Parathyroid adenoma (tissue), 2 donors: ENCODE data around the gene GANC.
"Not testable (repeated sequence)": the region's sequence is repeated elsewhere in the genome, so short reads cannot be mapped to it uniquely, and the experiment has no call there.

Experiments used
- H2AFZ ChIP-seq: fragments of 300-600 bp; sonication (generic); one replicate; pipeline ENCODE4 v1.7.0; 2017; ENCODE audit warnings: antibody characterized with exemption, mild to moderate bottlenecking
- H3K27ac ChIP-seq: fragments of 300-600 bp; sonication (generic); one replicate; pipeline ENCODE4 v1.7.0; 2017
- H3K27me3 ChIP-seq: fragments of 300-600 bp; sonication (generic); one replicate; pipeline ENCODE4 v1.7.0; 2017; ENCODE audit warnings: low read length; ENCODE audit not compliant: control insufficient read depth, insufficient read depth
- H3K36me3 ChIP-seq: fragments of 300-600 bp; sonication (generic); one replicate; pipeline ENCODE4 v1.7.0; 2017; ENCODE audit warnings: low read length; ENCODE audit not compliant: control insufficient read depth, insufficient read depth
- H3K4me1 ChIP-seq: fragments of 300-600 bp; sonication (generic); one replicate; pipeline ENCODE4 v1.7.0; 2017; ENCODE audit warnings: control low read depth
- H3K4me2 ChIP-seq: fragments of 300-600 bp; sonication (generic); one replicate; pipeline ENCODE4 v1.7.0; 2017; ENCODE audit warnings: low read length
- H3K4me3 ChIP-seq: fragments of 300-600 bp; sonication (generic); one replicate; pipeline ENCODE4 v1.7.0; 2017; ENCODE audit warnings: low read depth, low read length
- H3K79me2 ChIP-seq: fragments of 300-600 bp; sonication (generic); one replicate; pipeline ENCODE4 v1.7.0; 2017; ENCODE audit warnings: control low read depth
- H3K9ac ChIP-seq: fragments of 300-600 bp; sonication (generic); one replicate; pipeline ENCODE4 v1.7.0; 2017; ENCODE audit warnings: mild to moderate bottlenecking
- H3K9me3 ChIP-seq: fragments of 300-600 bp; sonication (generic); one replicate; pipeline ENCODE4 v1.7.0; 2017; ENCODE audit warnings: low read length; ENCODE audit not compliant: control insufficient read depth
- CTCF ChIP-seq: fragments of 300-600 bp; sonication (generic); IDR thresholded peaks from one replicate; pipeline ENCODE4 v1.7.0; 2017; ENCODE audit warnings: antibody characterized with exemption, mild to moderate bottlenecking
- donor health status: primary hyperparathyroidism.

GANC gene

GRCh38 chr15:42329161-42329560 is 56.2 kb downstream of the GANC start:
- no peaks in the 10 kb centered on the region for H3K9me3 ChIP-seq
- H3K4me3 ChIP-seq: no peak overlapping the region
- no peak for TF ChIP-seq CTCF
- H3K9ac ChIP-seq: no peak overlapping the region
- no peaks in the 10 kb centered on the region for H3K27me3 ChIP-seq
- H3K79me2 ChIP-seq: no peaks in the 10 kb centered on the region
- H3K4me1 ChIP-seq: no peaks in the 10 kb centered on the region
- no peak overlapping the region for H3K27ac ChIP-seq
- H3K36me3 ChIP-seq: no peaks in the 10 kb centered on the region
- H2AFZ ChIP-seq: no peak overlapping the region
- no peak overlapping the region for H3K4me2 ChIP-seq

DNA sequence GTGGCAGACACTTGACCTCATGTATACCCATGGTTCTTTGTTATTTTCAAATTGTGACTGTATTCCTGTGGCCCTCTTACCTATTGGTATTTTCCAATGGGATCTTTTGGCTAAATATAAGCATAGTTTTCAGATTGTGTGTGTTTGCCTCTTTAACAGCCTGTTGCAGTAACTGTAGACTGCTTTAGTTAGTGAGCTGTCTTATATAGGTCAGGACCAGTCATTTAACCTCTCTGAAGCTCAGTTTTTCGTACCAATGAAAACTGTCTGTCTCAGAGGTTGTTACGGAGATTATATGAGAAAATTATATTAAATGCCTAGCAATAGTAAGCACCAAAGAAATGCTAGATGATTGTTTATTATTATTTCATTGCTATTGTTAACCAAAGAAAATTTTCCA is 57.0 kb downstream of the GANC start:
- Histone ChIP-seq H3K4me3 (no peak overlapping the region), H3K4me2 (no peak overlapping the region), H3K36me3 (no peaks in the 10 kb centered on the region), H3K4me1 (no peaks in the 10 kb centered on the region), H3K9ac (no peak overlapping the region), H3K79me2 (no peaks in the 10 kb centered on the region), H3K9me3 (no peaks in the 10 kb centered on the region), H3K27me3 (no peaks in the 10 kb centered on the region), H2AFZ (no peak overlapping the region), H3K27ac (no peak overlapping the region)
- no peak for TF ChIP-seq CTCF

- H3K27ac ChIP-seq: no peak overlapping the region
- no peaks in the 10 kb centered on the region for H3K36me3 ChIP-seq
Measured at GRCh38 chr15:42331235-42331634, 58.2 kb downstream of the GANC start.

GRCh38 chr15:42332331-42332730 is 59.3 kb downstream of the GANC start:
- Histone ChIP-seq H3K27ac (no peak overlapping the region), H3K36me3 (no peaks in the 10 kb centered on the region), H3K4me1 (no peaks in the 10 kb centered on the region), H3K27me3 (no peaks in the 10 kb centered on the region), H3K9ac (no peak overlapping the region), H3K9me3 (no peaks in the 10 kb centered on the region), H3K4me3 (no peak overlapping the region), H3K4me2 (no peak overlapping the region), H2AFZ (no peak overlapping the region), H3K79me2 (no peaks in the 10 kb centered on the region)
- TF ChIP-seq CTCF: no peak

More at GRCh38 chr15:42331235-42331634, 58.2 kb downstream of the GANC start:
- no peak overlapping the region for H2AFZ ChIP-seq
- no peaks in the 10 kb centered on the region for H3K79me2 ChIP-seq
- H3K4me2 ChIP-seq: no peak overlapping the region
- H3K4me3 ChIP-seq: no peak overlapping the region
- no peak for TF ChIP-seq CTCF
- no peaks in the 10 kb centered on the region for H3K4me1 ChIP-seq
- no peak overlapping the region for H3K9ac ChIP-seq
- no peaks in the 10 kb centered on the region for H3K27me3 ChIP-seq
- H3K9me3 ChIP-seq: no peaks in the 10 kb centered on the region

DNA sequence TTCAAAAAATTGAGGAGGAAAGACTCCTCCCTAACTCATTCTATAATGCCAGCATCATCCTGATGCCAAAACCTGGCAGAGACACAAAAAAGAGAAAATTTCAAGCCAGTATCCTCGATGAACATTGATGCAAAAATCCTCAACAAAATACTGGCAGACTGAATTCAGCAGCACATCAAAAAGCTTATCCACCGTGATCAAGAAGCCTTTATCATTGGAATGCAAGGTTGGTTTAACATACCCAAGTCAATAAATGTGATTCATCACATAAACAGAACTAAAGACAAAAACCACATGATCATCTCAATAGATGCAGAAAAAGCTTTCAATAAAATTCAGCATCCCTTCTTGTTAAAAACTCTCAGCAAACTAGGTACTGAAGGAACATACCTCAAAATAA is 62.1 kb downstream of the GANC start:
- Histone ChIP-seq H3K27ac (no peak overlapping the region), H3K36me3 (no peaks in the 10 kb centered on the region), H3K4me1 (no peaks in the 10 kb centered on the region), H2AFZ (no peak overlapping the region), H3K4me3 (no peak overlapping the region), H3K4me2 (no peak overlapping the region), H3K27me3 (no peaks in the 10 kb centered on the region), H3K9ac (no peak overlapping the region), H3K79me2 (no peaks in the 10 kb centered on the region), H3K9me3 (no peaks in the 10 kb centered on the region)
- TF ChIP-seq CTCF: no peak

- H3K4me1 ChIP-seq, H3K27ac ChIP-seq, H3K9ac ChIP-seq, H3K9me3 ChIP-seq, H3K27me3 ChIP-seq, H3K79me2 ChIP-seq, H3K36me3 ChIP-seq, H2AFZ ChIP-seq, H3K4me3 ChIP-seq, H3K4me2 ChIP-seq: not testable (repeated sequence)
Measured at GRCh38 chr15:42336650-42337049, 63.6 kb downstream of the GANC start.

DNA sequence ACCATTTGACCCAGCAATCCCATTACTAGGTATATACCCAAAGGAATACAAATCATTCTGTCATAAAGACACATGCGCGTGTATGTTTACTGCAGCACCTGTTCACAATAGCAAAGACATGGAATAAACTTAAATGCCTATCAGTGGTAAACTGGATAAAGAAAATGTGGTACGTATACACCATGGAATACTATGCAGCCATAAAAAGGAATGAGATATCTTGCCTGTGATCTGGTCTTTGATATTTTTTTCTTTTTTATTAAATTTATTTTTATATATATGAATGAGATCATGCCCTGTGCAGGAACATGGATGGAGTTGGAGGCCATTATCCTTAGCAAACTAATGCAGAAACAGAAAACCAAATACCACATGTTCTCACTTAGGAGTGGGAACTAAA is 64.1 kb downstream of the GANC start:
- not testable (repeated sequence) for H3K4me2 ChIP-seq, H3K4me3 ChIP-seq, H3K4me1 ChIP-seq, H3K27ac ChIP-seq, H3K36me3 ChIP-seq, H3K79me2 ChIP-seq, H3K9ac ChIP-seq, H3K27me3 ChIP-seq, H2AFZ ChIP-seq, H3K9me3 ChIP-seq
